SU-DHL-6 (cell line): ENCODE measurements around the gene RARRES1.

Source experiments
- CTCF ChIP-seq: fragments of 200-600 bp; sonication (generic); IDR thresholded peaks from one replicate; pipeline ENCODE4 v1.5.1; 2017; ENCODE audit warnings: antibody characterized with exemption, mild to moderate bottlenecking, low read length, moderate library complexity; ENCODE audit not compliant: insufficient read depth, poor library complexity, severe bottlenecking
- EZH2phosphoT487 ChIP-seq: fragments of 200-600 bp; sonication (generic), shearing (Covaris generic); conservative IDR thresholded peaks from 2 replicates; pipeline ENCODE4 v1.6.1; 2018; ENCODE audit warnings: mild to moderate bottlenecking, antibody characterized with exemption, low read length, moderate library complexity, mixed read lengths

GRCh38 chr3:158735296-158736033 lies 3.2 kb upstream of the RARRES1 start:
- TF ChIP-seq CTCF (no peak), EZH2phosphoT487 (no peak)
